Astrocyte (in vitro differentiated cells and primary cell): ENCODE results near the gene FOXD1.

Experiments used
- EZH2 ChIP-seq: IDR thresholded peaks from 2 replicates; pipeline ENCODE4 v1.6.1; 2012; ENCODE audit warnings: mild to moderate bottlenecking, low read length, inconsistent platforms; ENCODE audit not compliant: insufficient read depth
- TF ChIP-seq, protein P1 (sequence below): IDR thresholded peaks from 2 replicates; pipeline ENCODE4 v1.5.1; 2011; ENCODE audit warnings: low read depth, mild to moderate bottlenecking, inconsistent platforms, low read length, moderate library complexity; ENCODE audit not compliant: insufficient read depth

DNA sequence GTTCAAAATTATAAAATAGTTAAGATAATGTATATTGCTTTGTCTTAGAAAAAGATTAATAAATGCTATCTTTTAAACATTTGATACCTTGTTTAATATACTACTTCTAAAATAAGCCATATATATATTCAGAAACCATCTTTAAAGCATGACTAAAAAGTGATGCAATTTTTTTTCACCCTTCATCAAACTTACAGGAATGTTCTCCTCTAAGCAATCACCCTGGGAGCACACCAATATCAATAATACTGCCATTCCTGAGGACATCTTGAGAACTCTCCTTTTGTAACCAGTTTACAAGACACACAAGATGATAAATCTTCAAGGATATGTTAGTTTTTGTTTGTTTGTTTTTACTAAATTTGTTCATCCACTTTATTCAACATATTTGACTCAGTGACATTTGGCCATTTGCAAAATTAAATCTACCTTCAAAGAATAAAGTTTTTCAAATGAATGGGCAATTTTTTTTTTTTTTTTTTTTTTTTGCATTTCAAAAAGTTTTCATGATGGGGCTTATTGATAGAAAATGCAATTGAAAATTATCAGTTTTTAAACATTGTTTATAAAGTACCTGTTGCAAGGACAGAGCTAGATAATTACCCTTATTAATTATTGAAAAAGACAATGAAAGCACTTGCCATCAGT, 17.2 kb downstream of the FOXD1 start:
- TF ChIP-seq, protein P1, sequence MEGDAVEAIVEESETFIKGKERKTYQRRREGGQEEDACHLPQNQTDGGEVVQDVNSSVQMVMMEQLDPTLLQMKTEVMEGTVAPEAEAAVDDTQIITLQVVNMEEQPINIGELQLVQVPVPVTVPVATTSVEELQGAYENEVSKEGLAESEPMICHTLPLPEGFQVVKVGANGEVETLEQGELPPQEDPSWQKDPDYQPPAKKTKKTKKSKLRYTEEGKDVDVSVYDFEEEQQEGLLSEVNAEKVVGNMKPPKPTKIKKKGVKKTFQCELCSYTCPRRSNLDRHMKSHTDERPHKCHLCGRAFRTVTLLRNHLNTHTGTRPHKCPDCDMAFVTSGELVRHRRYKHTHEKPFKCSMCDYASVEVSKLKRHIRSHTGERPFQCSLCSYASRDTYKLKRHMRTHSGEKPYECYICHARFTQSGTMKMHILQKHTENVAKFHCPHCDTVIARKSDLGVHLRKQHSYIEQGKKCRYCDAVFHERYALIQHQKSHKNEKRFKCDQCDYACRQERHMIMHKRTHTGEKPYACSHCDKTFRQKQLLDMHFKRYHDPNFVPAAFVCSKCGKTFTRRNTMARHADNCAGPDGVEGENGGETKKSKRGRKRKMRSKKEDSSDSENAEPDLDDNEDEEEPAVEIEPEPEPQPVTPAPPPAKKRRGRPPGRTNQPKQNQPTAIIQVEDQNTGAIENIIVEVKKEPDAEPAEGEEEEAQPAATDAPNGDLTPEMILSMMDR: no peak
- no peak for TF ChIP-seq EZH2
